GM10248 (cell line): ENCODE measurements around the gene SMAD6.

Experiments used
- CTCF ChIA-PET: fragments of 300-600 bp; sonication (Branson Sonifier 250); formaldehyde crosslinking; extraction: SDS; loops from one replicate; lab custom pipeline; 2021; ENCODE audit warnings: antibody characterized with exemption; lab: Yijun Ruan, JAX
- POLR2A ChIA-PET: fragments of 350-650 bp; sonication (Branson Sonifier 250); formaldehyde crosslinking; extraction: SDS; loops from one replicate; lab custom pipeline; 2020; ENCODE audit warnings: antibody characterized with exemption; lab: Yijun Ruan, JAX
- DNase-seq: peaks from one replicate; pipeline ENCODE4 v3.0.0; 2012; ENCODE audit errors: extremely low spot score
- TF ChIP-seq, protein P1 (sequence below): IDR thresholded peaks from 2 replicates; pipeline ENCODE4 v1.5.1; 2012; ENCODE audit warnings: mild to moderate bottlenecking, low read depth; ENCODE audit errors: extremely low read depth, missing control alignments, control extremely low read depth

The SMAD6 gene

DNA sequence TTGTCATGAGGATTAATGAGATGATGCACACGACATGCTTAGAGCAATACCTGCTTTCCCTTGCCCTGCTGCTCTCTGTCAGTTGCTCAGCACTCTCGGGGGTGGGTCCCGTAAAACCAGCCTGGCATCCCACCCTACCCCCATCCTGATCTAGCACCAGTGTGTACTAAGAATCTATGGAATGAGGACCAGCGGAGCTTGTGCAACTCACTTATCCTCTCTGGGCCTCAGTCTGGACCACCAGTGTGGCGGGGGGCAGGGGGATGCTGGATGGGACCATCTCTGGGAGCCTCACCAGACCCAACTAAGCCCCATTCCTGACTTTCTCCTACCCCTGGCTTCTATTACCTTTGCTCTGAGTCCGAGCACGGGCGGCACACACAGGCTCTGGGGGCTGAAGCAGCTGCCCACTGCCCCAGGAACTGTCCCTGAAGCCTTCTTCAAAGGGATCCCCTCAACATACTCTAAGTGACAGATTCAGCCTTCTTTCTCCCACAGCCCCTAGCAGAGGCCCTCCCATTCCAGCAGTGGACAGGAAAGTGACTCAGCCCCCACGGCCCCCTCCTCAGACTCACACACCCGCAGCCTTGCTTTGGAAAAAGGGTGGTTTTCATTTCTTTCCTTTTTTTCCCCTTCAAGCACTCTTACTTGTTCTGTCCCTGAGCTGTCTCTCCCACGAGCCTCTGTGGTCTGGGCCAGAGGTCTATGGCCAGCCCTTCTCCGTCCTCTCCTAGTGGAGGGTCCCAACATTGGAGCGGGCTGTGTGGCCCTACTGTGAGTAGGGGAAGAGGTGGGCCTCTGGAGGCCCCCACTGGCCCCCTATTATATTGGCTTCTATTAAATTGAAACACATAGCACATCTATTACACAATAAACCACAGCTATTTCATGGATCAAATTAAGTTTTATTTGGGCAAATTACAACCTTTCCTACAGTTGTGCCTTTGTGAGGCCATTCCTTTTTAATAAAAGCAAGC lies 100.3 kb downstream of the SMAD6 start:
- no peak for DNase-seq
- CTCF ChIA-PET = no interaction called here

DNA sequence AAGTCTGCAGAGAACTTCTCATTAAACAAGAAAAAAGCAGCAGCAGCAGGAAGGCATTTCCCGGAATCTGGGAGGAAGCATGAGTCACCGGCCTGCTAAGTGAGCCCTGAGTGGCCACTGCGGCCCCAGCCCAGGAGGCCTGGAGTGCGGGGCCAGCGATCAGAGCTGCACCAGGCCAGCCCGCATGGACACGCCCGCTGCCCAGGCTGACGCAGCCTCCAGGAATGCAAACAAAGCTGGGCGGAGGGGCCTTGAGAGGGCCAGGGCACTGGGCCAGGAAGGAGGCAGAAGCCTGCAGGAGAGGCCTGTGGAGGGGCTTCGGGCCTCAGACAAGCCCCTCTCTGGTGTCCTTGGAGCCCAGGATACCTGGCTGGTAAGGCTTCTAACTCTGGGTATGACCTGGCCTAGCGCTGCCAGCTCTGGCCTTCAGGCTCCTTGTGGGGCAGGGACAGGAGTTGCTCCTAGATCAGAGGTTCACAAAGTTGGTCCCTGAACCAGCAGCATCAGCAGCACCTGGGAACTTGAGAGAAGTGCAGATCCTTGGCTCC lies 101.2 kb downstream of the SMAD6 start:
- TF ChIP-seq, protein P1, sequence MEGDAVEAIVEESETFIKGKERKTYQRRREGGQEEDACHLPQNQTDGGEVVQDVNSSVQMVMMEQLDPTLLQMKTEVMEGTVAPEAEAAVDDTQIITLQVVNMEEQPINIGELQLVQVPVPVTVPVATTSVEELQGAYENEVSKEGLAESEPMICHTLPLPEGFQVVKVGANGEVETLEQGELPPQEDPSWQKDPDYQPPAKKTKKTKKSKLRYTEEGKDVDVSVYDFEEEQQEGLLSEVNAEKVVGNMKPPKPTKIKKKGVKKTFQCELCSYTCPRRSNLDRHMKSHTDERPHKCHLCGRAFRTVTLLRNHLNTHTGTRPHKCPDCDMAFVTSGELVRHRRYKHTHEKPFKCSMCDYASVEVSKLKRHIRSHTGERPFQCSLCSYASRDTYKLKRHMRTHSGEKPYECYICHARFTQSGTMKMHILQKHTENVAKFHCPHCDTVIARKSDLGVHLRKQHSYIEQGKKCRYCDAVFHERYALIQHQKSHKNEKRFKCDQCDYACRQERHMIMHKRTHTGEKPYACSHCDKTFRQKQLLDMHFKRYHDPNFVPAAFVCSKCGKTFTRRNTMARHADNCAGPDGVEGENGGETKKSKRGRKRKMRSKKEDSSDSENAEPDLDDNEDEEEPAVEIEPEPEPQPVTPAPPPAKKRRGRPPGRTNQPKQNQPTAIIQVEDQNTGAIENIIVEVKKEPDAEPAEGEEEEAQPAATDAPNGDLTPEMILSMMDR = no peak
- POLR2A ChIA-PET = no interaction called here
- no peak for DNase-seq
- CTCF ChIA-PET = interaction anchor here (2.2 kb wide), 1 partner anchor 48 kb away, joined by 6 read pairs; no protein-coding TSS in a partner anchor

More for the DNA sequence above, 100.3 kb downstream of the SMAD6 start:
- POLR2A ChIA-PET = no interaction called here
- TF ChIP-seq, protein P1 = no peak

DNA sequence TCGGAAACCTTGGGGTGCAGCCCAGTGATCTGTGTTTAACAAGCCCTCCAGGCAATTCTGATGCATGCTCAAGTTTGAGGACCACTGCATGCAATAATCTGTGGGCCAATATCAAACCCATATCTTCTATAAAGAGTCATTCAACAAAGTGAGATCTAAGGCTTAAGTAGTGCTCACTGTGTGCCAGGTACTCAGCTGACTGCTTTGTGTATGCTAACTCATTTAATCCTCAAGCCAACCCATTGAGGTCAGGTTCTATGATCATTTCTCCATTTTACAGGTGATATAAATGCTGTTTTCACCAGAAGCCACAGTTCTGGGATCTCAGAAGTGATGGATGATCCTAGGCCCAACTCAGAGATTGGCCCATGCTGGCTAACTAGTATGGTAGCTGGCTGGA lies 101.7 kb downstream of the SMAD6 start:
- TF ChIP-seq, protein P1 = no peak
- CTCF ChIA-PET = interaction anchor here (2.2 kb wide), 1 partner anchor 48 kb away, joined by 6 read pairs; no protein-coding TSS in a partner anchor
- POLR2A ChIA-PET = no interaction called here
- DNase-seq = no peak

DNA sequence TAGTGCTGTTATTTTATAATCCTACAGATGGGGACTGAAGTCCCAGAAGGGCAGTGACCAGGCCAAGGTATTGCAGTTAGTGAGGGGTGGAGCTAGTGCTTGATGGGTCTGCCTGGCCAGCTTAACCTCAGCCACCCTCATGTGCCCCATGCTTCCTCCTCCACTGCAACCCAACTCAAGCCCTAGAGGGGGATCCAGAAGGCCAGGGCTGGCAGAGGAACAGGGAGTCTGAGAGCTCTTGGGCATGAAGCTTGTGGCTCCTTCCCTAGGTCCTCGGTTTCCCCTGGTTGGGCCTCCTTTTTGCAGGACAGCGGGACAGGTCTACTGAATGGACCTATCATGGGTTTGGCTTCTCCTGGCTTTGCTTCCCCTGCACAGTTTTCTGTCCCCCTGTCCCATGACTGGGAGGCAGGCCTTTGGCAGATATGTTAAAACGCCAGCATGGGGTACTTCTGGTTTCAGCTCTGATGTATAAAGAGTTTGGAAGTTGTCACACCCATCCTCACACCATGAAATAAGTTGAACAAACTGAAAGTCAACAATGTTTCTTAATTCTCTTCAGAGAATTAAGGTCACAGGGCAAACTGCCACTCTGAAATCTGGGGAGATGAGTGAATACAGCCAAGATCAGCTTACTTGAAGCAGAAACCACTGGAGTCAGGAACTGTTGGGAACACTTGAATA lies 103.3 kb downstream of the SMAD6 start:
- ChIA-PET CTCF (interaction anchor here (1.4 to 2.2 kb wide), 2 partner anchors 12 to 46 kb away, joined by 3 to 6 read pairs; no protein-coding TSS in a partner anchor), POLR2A (no interaction called here)
- TF ChIP-seq, protein P1 = no peak
- DNase-seq = no peak

DNA sequence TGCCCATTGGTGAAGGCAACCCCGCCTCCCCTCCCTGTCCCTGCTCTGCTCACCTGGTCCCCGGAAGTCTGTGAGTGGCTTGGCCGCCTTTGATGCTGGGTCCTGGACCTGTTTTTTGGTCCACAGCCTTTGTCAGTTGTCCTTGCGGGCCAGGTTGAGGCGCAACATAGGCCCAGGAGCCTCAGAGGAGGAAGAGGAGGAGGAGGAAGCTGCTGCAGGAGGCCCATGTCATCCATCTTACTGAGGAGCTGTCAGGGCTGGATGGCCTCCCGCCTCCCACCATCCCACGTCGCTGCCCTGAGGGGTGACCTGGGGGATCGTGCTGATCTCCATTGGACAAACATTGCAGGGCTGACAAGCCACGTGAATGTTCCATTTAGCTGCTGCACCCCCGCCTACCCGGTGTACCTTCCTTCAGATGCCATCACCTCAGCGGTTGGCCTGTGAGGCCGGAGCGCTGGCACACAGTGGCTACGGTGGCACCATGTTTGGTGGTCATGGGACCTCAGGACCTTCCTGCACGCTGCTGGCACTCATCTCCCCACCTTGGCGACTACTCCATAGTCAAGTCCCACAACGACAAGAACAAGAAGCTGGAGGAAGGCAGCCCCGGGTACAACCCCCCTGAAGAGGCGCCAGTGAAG lies 106.3 kb downstream of the SMAD6 start:
- DNase-seq = no peak
- TF ChIP-seq, protein P1 = no peak
- CTCF ChIA-PET = interaction anchor here (1.1 to 3.3 kb wide), 2 partner anchors 17 to 43 kb away, joined by 4 to 10 read pairs; no protein-coding TSS in a partner anchor
- POLR2A ChIA-PET = no interaction called here
